ENCODE measurements around the gene LAMB2. TPM values are rescaled to one million over a fixed set of nuclear protein-coding genes. Genes with fewer than 3 reads are reported as not detected.

The LAMB2 gene
- 60.1 to 124 TPM (median 114 TPM) in 5 replicates for total RNA-seq (2022; extraction: Qiagen RNA extraction; ENCODE audit: low read depth)

GRCh38 chr3:49132437-49133225 is at the start of gene LAMB2:
Gene LAMB2 (minus strand): TSS chr3:49133050. CDS start chr3:49132867, 183 bp downstream.

GRCh38 chr3:49171119-49171774 is 38.4 kb upstream of the LAMB2 start, which contains the start of gene KLHDC8B:
Gene KLHDC8B (plus strand): TSS chr3:49171598. CDS start chr3:49172770, 1,172 bp downstream.

GRCh38 chr3:49165771-49166751 is 33.2 kb upstream of the LAMB2 start, which contains the start of gene CCDC71:
Gene CCDC71 (minus strand): TSS chr3:49166331. CDS start chr3:49164208, 2,123 bp downstream.

GRCh38 chr3:49120438-49121131 is 12.3 kb downstream of the LAMB2 start, which contains the start of gene USP19:
Gene USP19 (minus strand): TSS chr3:49120823. CDS start chr3:49119145, 1,678 bp downstream.

GRCh38 chr3:49104427-49105291 is 28.2 kb downstream of the LAMB2 start, which contains the start of gene QARS1:
Gene QARS1 (minus strand): TSS chr3:49104757. CDS start chr3:49104733, 24 bp downstream.

GRCh38 chr3:49093853-49094767 is 38.7 kb downstream of the LAMB2 start, which contains the start of gene QRICH1:
Gene QRICH1 (minus strand): TSS chr3:49094071. CDS start chr3:49077017, 17,054 bp downstream.

Other genes starting within 250 kb of the LAMB2 start
- 10.2 to 13.8 TPM (median 11.1 TPM) in 5 replicates for gene SLC25A20, start 234.2 kb downstream of the LAMB2 start, total RNA-seq (2022; extraction: Qiagen RNA extraction; ENCODE audit: low read depth)
- gene ARIH2, start 214.2 kb downstream of the LAMB2 start, total RNA-seq (2022; extraction: Qiagen RNA extraction; ENCODE audit: low read depth) = 55.3 to 61.3 TPM (median 60.6 TPM) in 5 replicates
- gene P4HTM, start 142.8 kb downstream of the LAMB2 start, total RNA-seq (2022; extraction: Qiagen RNA extraction; ENCODE audit: low read depth) = 11.1 to 19.3 TPM (median 18.2 TPM) in 5 replicates
- 40.8 to 84.0 TPM (median 75.5 TPM) in 5 replicates for gene WDR6, start 125.7 kb downstream of the LAMB2 start, total RNA-seq (2022; extraction: Qiagen RNA extraction; ENCODE audit: low read depth)
- gene DALRD3, start 114.5 kb downstream of the LAMB2 start, total RNA-seq (2022; extraction: Qiagen RNA extraction; ENCODE audit: low read depth) = 16.2 to 27.1 TPM (median 25.0 TPM) in 5 replicates
- gene NDUFAF3, start 110.9 kb downstream of the LAMB2 start, total RNA-seq (2022; extraction: Qiagen RNA extraction; ENCODE audit: low read depth) = 53.5 to 87.8 TPM (median 85.8 TPM) in 5 replicates
- 145 to 163 TPM (median 162 TPM) in 5 replicates for gene IMPDH2, start 103.7 kb downstream of the LAMB2 start, total RNA-seq (2022; extraction: Qiagen RNA extraction; ENCODE audit: low read depth)
- 36.0 to 45.8 TPM (median 40.4 TPM) in 5 replicates for gene QRICH1, start 39.0 kb downstream of the LAMB2 start, total RNA-seq (2022; extraction: Qiagen RNA extraction; ENCODE audit: low read depth)
- gene QARS1, start 28.3 kb downstream of the LAMB2 start, total RNA-seq (2022; extraction: Qiagen RNA extraction; ENCODE audit: low read depth) = 106 to 180 TPM (median 147 TPM) in 5 replicates
- 10.8 to 25.5 TPM (median 24.1 TPM) in 5 replicates for gene USP19, start 12.2 kb downstream of the LAMB2 start, total RNA-seq (2022; extraction: Qiagen RNA extraction; ENCODE audit: low read depth)
- gene CCDC71, start 33.3 kb upstream of the LAMB2 start, total RNA-seq (2022; extraction: Qiagen RNA extraction; ENCODE audit: low read depth) = 11.2 to 15.5 TPM (median 13.2 TPM) in 5 replicates
- gene KLHDC8B, start 38.5 kb upstream of the LAMB2 start, total RNA-seq (2022; extraction: Qiagen RNA extraction; ENCODE audit: low read depth) = 4.4 to 6.3 TPM (median 5.8 TPM) in 5 replicates
- gene C3orf62, start 144.2 kb upstream of the LAMB2 start, total RNA-seq (2022; extraction: Qiagen RNA extraction; ENCODE audit: low read depth) = 1.7 to 2.6 TPM (median 2.0 TPM) in 5 replicates
- 12.9 to 15.9 TPM (median 14.2 TPM) in 5 replicates for gene USP4, start 207.0 kb upstream of the LAMB2 start, total RNA-seq (2022; extraction: Qiagen RNA extraction; ENCODE audit: low read depth)
- gene GPX1, start 225.3 kb upstream of the LAMB2 start, total RNA-seq (2022; extraction: Qiagen RNA extraction; ENCODE audit: low read depth) = 192 to 311 TPM (median 283 TPM) in 5 replicates

Measured in A549 treated with ZK216348 at 1 μM for 4 hours (cell line).